CD4-positive, CD25-positive, alpha-beta regulatory T cell (primary cell): ENCODE measurements around the gene KRTAP9-4. TPM values are rescaled to one million over a fixed set of nuclear protein-coding genes. Genes with fewer than 3 reads are reported as not detected.
"Not testable (repeated sequence)": the region's sequence is repeated elsewhere in the genome, so short reads cannot be mapped to it uniquely, and the experiment has no call there.

ENCODE experiments used
- ATAC-seq, 2 donors: fragments of 150-1000 bp; cut with Tn5 transposase; one replicate each; pipeline ENCODE4 v1.10.0; 2021; ENCODE audit warnings: low read depth in 2 of 2, moderate number of reproducible peaks in 2 of 2, moderate library complexity in 1 of 2
- DNase-seq, 3 donors: peaks; one replicate each; pipeline versions ENCODE4 v3.0.0 to v3.0.0-alpha.2; 2012 to 2022; ENCODE audit warnings: mixed read lengths in 1 of 3
- H3K27ac ChIP-seq: one replicate; pipeline ENCODE4 v1.7.0; 2013; ENCODE audit warnings: mild to moderate bottlenecking, low read length; ENCODE audit not compliant: insufficient read depth, poor library complexity, severe bottlenecking
- H3K27me3 ChIP-seq: one replicate; pipeline ENCODE4 v1.7.0; 2013; ENCODE audit warnings: low read length; ENCODE audit not compliant: control insufficient read depth, insufficient read depth
- H3K36me3 ChIP-seq: one replicate; pipeline ENCODE4 v1.7.0; 2013; ENCODE audit warnings: mild to moderate bottlenecking, low read length, moderate library complexity; ENCODE audit not compliant: control insufficient read depth, insufficient read depth
- H3K4me1 ChIP-seq: 2 replicates; pipeline ENCODE4 v1.7.0; 2013; ENCODE audit warnings: mild to moderate bottlenecking, low read length; ENCODE audit not compliant: insufficient read depth, control insufficient read depth, poor library complexity, severe bottlenecking
- H3K4me3 ChIP-seq: one replicate; pipeline ENCODE4 v1.7.0; 2013; ENCODE audit warnings: low read depth, mild to moderate bottlenecking, low read length, moderate library complexity
- H3K9me3 ChIP-seq, 2 experiments: 1 replicate in 1 of 2; 2 replicates in 1 of 2; pipeline ENCODE4 v1.7.0; 2013; ENCODE audit warnings: low read length in 2 of 2, mild to moderate bottlenecking in 1 of 2, moderate library complexity in 1 of 2; ENCODE audit not compliant: control insufficient read depth in 2 of 2
- H3K27ac Mint-ChIP-seq, 3 donors: one replicate each; pipeline ENCODE4 v1.8.0; 2020 to 2022; ENCODE audit warnings: mild to moderate bottlenecking in 3 of 3, mixed read lengths in 3 of 3, moderate library complexity in 2 of 3
- H3K27me3 Mint-ChIP-seq: one replicate; pipeline ENCODE4 v1.8.0; 2022; ENCODE audit warnings: mild to moderate bottlenecking, mixed read lengths
- H3K36me3 Mint-ChIP-seq: one replicate; pipeline ENCODE4 v1.8.0; 2020; ENCODE audit warnings: mixed read lengths
- H3K4me1 Mint-ChIP-seq, 4 donors: one replicate each; pipeline ENCODE4 v1.8.0; 2020 to 2022; ENCODE audit warnings: mixed read lengths in 4 of 4, mild to moderate bottlenecking in 1 of 4
- H3K4me3 Mint-ChIP-seq, 4 donors: one replicate each; pipeline ENCODE4 v1.8.0; 2020 to 2022; ENCODE audit warnings: mild to moderate bottlenecking in 4 of 4, mixed read lengths in 4 of 4, moderate library complexity in 3 of 4
- H3K9me3 Mint-ChIP-seq, 7 donors: one replicate each; pipeline ENCODE4 v1.8.0; 2020 to 2022; ENCODE audit warnings: mixed read lengths in 7 of 7, mild to moderate bottlenecking in 3 of 7, moderate library complexity in 2 of 7
- polyA plus RNA-seq, 4 donors: library from polyadenylated mRNA; unstranded; fragments of 300-500 nt; fragmentation: Illumina TruSeq; gene quantifications; one replicate each; pipeline ENCODE4 v1.2.3, GENCODE V29; 2021
- total RNA-seq: library from RNA; stranded (reverse); gene quantifications from one replicate; pipeline ENCODE4 v1.2.3, GENCODE V29; 2022

Gene KRTAP9-4
- total and polyA plus RNA-seq, 5 donors from 2014 or later = not detected

- no peak overlapping the region for H3K4me3 ChIP-seq
- Mint-ChIP-seq H3K36me3 (no peaks in the 10 kb centered on the region), H3K4me3 (no peak overlapping the region), H3K4me1 (peaks cover 0 to 4% (median 1%) of the 10 kb centered on the region in 4 donors), H3K9me3 (peaks cover 0 to 2% (median 0%) of the 10 kb centered on the region in 7 donors), H3K27ac (no peak overlapping the region), H3K27me3 (peaks cover 51% of the 10 kb centered on the region)
- no peaks in the 10 kb centered on the region for H3K36me3 ChIP-seq
- H3K4me1 ChIP-seq = no peaks in the 10 kb centered on the region
- H3K9me3 ChIP-seq = no peaks in the 10 kb centered on the region
- peaks cover 26% of the 10 kb centered on the region for H3K27me3 ChIP-seq
- H3K27ac ChIP-seq = no peak overlapping the region
- DNase-seq (no peak), ATAC-seq (no peak)
Measured at GRCh38 chr17:41254861-41255260, 5.4 kb downstream of the KRTAP9-4 start.

GRCh38 chr17:41255381-41256290, 6.1 kb downstream of the KRTAP9-4 start, which contains the start of gene KRTAP9-9:
Gene KRTAP9-9 (plus strand): TSS chr17:41255384.
- Mint-ChIP-seq H3K27ac (peak within 1 kb of the TSS in 1 of 3 donors; percentile 15), H3K27me3 (peaks cover 46% of the 10 kb centered on the region)
- not testable (repeated sequence) for H3K4me3 ChIP-seq, H3K4me1 Mint-ChIP-seq, DNase-seq, H3K9me3 Mint-ChIP-seq, H3K36me3 Mint-ChIP-seq, H3K4me1 ChIP-seq, H3K9me3 ChIP-seq, H3K4me3 Mint-ChIP-seq, ATAC-seq, H3K36me3 ChIP-seq, H3K27ac ChIP-seq
- H3K27me3 ChIP-seq = peaks cover 28% of the 10 kb centered on the region

- H3K4me1 Mint-ChIP-seq = peaks cover 0 to 9% (median 3%) of the 10 kb centered on the region in 4 donors
- Histone ChIP-seq H3K36me3 (no peaks in the 10 kb centered on the region), H3K4me3 (no peak overlapping the region), H3K4me1 (no peaks in the 10 kb centered on the region), H3K9me3 (no peaks in the 10 kb centered on the region), H3K27ac (no peak overlapping the region), H3K27me3 (peaks cover 28% of the 10 kb centered on the region)
- H3K9me3 Mint-ChIP-seq = peaks cover 0 to 2% (median 0%) of the 10 kb centered on the region in 7 donors
- H3K27ac Mint-ChIP-seq = no peak overlapping the region
- ATAC-seq (no peak), DNase-seq (no peak)
- H3K27me3 Mint-ChIP-seq = peaks cover 49% of the 10 kb centered on the region
- no peak overlapping the region for H3K4me3 Mint-ChIP-seq
- H3K36me3 Mint-ChIP-seq = peaks cover 2% of the 10 kb centered on the region
Measured at GRCh38 chr17:41256291-41256685, 6.8 kb downstream of the KRTAP9-4 start.

- Mint-ChIP-seq H3K27ac (no peak overlapping the region), H3K27me3 (peaks cover 49% of the 10 kb centered on the region), H3K9me3 (peaks cover 0 to 2% (median 0%) of the 10 kb centered on the region in 7 donors), H3K4me1 (peaks cover 0 to 12% (median 3%) of the 10 kb centered on the region in 4 donors), H3K36me3 (peaks cover 4% of the 10 kb centered on the region), H3K4me3 (no peak overlapping the region)
- Histone ChIP-seq H3K4me3 (no peak overlapping the region), H3K9me3 (no peaks in the 10 kb centered on the region), H3K4me1 (no peaks in the 10 kb centered on the region), H3K27me3 (peaks cover 32% of the 10 kb centered on the region), H3K27ac (no peak overlapping the region), H3K36me3 (no peaks in the 10 kb centered on the region)
- DNase-seq (no peak), ATAC-seq (no peak)
Measured at GRCh38 chr17:41258406-41258805, 8.9 kb downstream of the KRTAP9-4 start.

- H3K27me3 Mint-ChIP-seq = peaks cover 37% of the 10 kb centered on the region
- no peak overlapping the region for H3K4me3 Mint-ChIP-seq
- DNase-seq (no peak), ATAC-seq (no peak)
- H3K9me3 ChIP-seq = no peaks in the 10 kb centered on the region
- H3K27ac Mint-ChIP-seq = no peak overlapping the region
- H3K9me3 Mint-ChIP-seq = peaks cover 0 to 2% (median 0%) of the 10 kb centered on the region in 7 donors
- no peak overlapping the region for H3K4me3 ChIP-seq
- H3K36me3 Mint-ChIP-seq = peaks cover 4% of the 10 kb centered on the region
- no peaks in the 10 kb centered on the region for H3K36me3 ChIP-seq
- H3K4me1 ChIP-seq = no peaks in the 10 kb centered on the region
- H3K4me1 Mint-ChIP-seq = peaks cover 0 to 18% (median 8%) of the 10 kb centered on the region in 4 donors
- peaks cover 20% of the 10 kb centered on the region for H3K27me3 ChIP-seq
- no peak overlapping the region for H3K27ac ChIP-seq
Measured at GRCh38 chr17:41263212-41263611, 13.7 kb downstream of the KRTAP9-4 start.

- ATAC-seq = no peak
- H3K27ac ChIP-seq = no peak overlapping the region
- no peak overlapping the region for H3K4me3 Mint-ChIP-seq
- H3K27me3 ChIP-seq = peaks cover 14% of the 10 kb centered on the region
- H3K4me1 Mint-ChIP-seq = peaks cover 0 to 18% (median 8%) of the 10 kb centered on the region in 4 donors
- H3K27ac Mint-ChIP-seq = peak overlapping the region in 1 of 3 donors; percentile 15
- peaks cover 4% of the 10 kb centered on the region for H3K36me3 Mint-ChIP-seq
- H3K9me3 ChIP-seq = no peaks in the 10 kb centered on the region
- H3K27me3 Mint-ChIP-seq = peaks cover 31% of the 10 kb centered on the region
- peaks cover 0 to 2% (median 0%) of the 10 kb centered on the region in 7 donors for H3K9me3 Mint-ChIP-seq
- H3K4me3 ChIP-seq = no peak overlapping the region
- no peak for DNase-seq
- H3K36me3 ChIP-seq = no peaks in the 10 kb centered on the region
- no peaks in the 10 kb centered on the region for H3K4me1 ChIP-seq
Measured at GRCh38 chr17:41264599-41264998, 15.1 kb downstream of the KRTAP9-4 start.

- Mint-ChIP-seq H3K9me3 (peaks cover 0 to 2% (median 0%) of the 10 kb centered on the region in 7 donors), H3K27ac (peak within 1 kb of the TSS in 1 of 3 donors; percentile 15), H3K36me3 (peaks cover 4% of the 10 kb centered on the region), H3K27me3 (peaks cover 31% of the 10 kb centered on the region), H3K4me3 (no peak within 1 kb of the TSS), H3K4me1 (peaks cover 0 to 18% (median 8%) of the 10 kb centered on the region in 4 donors)
- Histone ChIP-seq H3K36me3 (no peaks in the 10 kb centered on the region), H3K9me3 (no peaks in the 10 kb centered on the region), H3K4me1 (no peaks in the 10 kb centered on the region), H3K27ac (no peak within 1 kb of the TSS), H3K4me3 (no peak within 1 kb of the TSS), H3K27me3 (peaks cover 13% of the 10 kb centered on the region)
- DNase-seq = no peak
- ATAC-seq = no peak
Measured at GRCh38 chr17:41265078-41265477, 15.6 kb downstream of the KRTAP9-4 start, which contains the start of gene KRTAP9-6. Gene KRTAP9-6 (plus strand): TSS chr17:41265378. CDS start chr17:41265378, 0 bp downstream.
